Measurements from ENCODE around the gene EGFLAM. TPM values are rescaled to one million over a fixed set of nuclear protein-coding genes. Genes with fewer than 3 reads are reported as not detected.

EGFLAM gene
- total RNA-seq, 1 experiment from 2014 or later, result 45.4 TPM

DNA sequence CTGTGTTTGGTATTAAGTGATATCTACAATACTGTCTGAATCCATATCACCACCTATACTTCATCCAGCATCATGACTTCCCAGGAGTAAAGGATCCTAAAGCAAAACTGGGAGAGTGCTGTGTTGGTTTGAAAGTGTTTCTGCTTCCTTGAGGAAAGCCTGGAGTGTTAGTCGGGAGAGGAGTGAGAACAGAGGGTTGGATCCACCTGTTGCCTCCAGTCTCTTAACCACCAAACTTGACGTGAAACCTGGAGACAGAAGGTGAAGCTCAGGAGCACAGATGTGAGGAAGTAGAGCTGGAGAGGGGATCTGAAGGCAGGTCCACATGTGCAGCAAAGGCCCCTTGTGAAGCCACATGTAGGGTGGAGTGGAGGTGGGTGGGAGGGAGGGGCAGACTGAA is 88.2 kb downstream of the EGFLAM start:
- ChIA-PET POLR2A (ENCODE audit: low non-redundant PET) (no interaction called here), CTCF (no interaction called here)
- Histone ChIP-seq H3K27me3 (replicated peaks; ENCODE audit: insufficient read depth, low read depth, low read length, poor library complexity) (no peaks in the 10 kb centered on the region), H3K27ac (ENCODE audit: low read depth, low read length, poor library complexity, severe bottlenecking) (no peak overlapping the region), H3K36me3 (ENCODE audit: insufficient read depth, low read length, poor library complexity, severe bottlenecking) (no peaks in the 10 kb centered on the region), H3K4me3 (ENCODE audit: low read depth, low read length, poor library complexity, severe bottlenecking) (no peak overlapping the region), H3K4me1 (ENCODE audit: insufficient read depth, low read length, poor library complexity, severe bottlenecking) (no peaks in the 10 kb centered on the region), H3K9me3 (ENCODE audit: low read depth, low read length, poor library complexity, severe bottlenecking) (no peaks in the 10 kb centered on the region)
- intact Hi-C loops (cut with micrococcal nuclease; ENCODE audit: unreplicated experiment), result no loop called here
- BruUV-seq (replicated peaks), result no TSS peak
- no peak for TF ChIP-seq EZH2 (IDR thresholded peaks at IDR 0.05; ENCODE audit: borderline replicate concordance, low read depth, low read length, poor library complexity, severe bottlenecking)
- TF ChIP-seq, protein P1, sequence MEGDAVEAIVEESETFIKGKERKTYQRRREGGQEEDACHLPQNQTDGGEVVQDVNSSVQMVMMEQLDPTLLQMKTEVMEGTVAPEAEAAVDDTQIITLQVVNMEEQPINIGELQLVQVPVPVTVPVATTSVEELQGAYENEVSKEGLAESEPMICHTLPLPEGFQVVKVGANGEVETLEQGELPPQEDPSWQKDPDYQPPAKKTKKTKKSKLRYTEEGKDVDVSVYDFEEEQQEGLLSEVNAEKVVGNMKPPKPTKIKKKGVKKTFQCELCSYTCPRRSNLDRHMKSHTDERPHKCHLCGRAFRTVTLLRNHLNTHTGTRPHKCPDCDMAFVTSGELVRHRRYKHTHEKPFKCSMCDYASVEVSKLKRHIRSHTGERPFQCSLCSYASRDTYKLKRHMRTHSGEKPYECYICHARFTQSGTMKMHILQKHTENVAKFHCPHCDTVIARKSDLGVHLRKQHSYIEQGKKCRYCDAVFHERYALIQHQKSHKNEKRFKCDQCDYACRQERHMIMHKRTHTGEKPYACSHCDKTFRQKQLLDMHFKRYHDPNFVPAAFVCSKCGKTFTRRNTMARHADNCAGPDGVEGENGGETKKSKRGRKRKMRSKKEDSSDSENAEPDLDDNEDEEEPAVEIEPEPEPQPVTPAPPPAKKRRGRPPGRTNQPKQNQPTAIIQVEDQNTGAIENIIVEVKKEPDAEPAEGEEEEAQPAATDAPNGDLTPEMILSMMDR (conservative IDR thresholded peaks at IDR 0.05; ENCODE audit: low read depth, low read length), result no peak
- DNase-seq (ENCODE audit: low spot score), result no peak

DNA sequence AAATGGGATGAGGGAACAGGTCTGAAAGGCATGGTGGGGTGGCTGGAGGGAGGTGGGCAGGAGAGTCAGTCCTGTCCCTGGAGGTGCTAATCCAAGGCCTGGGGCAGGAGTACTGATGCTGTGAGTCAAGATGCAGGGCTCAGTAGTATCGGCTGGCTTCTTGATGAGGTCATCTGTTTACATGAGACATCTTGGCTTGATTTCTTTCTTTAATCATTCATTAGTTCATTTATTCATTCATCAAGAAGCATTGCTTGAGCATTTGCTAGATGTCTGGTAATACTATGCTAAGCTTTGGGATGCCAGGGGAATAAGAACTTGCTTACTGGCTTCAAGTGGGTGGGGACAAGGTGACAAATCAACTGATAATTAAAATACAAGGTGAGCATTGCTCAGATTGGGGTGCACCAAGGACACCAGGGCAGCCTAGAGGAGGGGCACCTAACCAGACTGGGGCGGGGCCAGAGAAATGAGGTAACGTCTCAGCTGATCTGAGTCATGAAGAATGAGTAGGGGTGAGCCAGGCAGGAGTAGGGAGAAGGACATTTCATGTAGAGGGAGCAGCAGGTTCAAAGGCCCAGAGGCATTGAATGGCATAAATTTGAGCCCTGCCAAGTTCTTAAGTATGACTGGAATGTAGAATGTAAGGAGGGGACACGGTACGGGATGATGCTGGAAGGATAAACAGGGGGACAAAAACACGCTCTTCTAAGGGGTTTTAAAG is 88.8 kb downstream of the EGFLAM start:
- Histone ChIP-seq H3K36me3 (ENCODE audit: insufficient read depth, low read length, poor library complexity, severe bottlenecking) (no peaks in the 10 kb centered on the region), H3K27me3 (replicated peaks; ENCODE audit: insufficient read depth, low read depth, low read length, poor library complexity) (no peaks in the 10 kb centered on the region), H3K27ac (ENCODE audit: low read depth, low read length, poor library complexity, severe bottlenecking) (no peak overlapping the region), H3K9me3 (ENCODE audit: low read depth, low read length, poor library complexity, severe bottlenecking) (no peaks in the 10 kb centered on the region), H3K4me1 (ENCODE audit: insufficient read depth, low read length, poor library complexity, severe bottlenecking) (no peaks in the 10 kb centered on the region), H3K4me3 (ENCODE audit: low read depth, low read length, poor library complexity, severe bottlenecking) (no peak overlapping the region)
- DNase-seq (ENCODE audit: low spot score), result no peak
- TF ChIP-seq, protein P1 (conservative IDR thresholded peaks at IDR 0.05; ENCODE audit: low read depth, low read length), result no peak
- TF ChIP-seq EZH2 (IDR thresholded peaks at IDR 0.05; ENCODE audit: borderline replicate concordance, low read depth, low read length, poor library complexity, severe bottlenecking), result no peak
- POLR2A ChIA-PET (ENCODE audit: low non-redundant PET), result no interaction called here
- intact Hi-C loops (cut with micrococcal nuclease; ENCODE audit: unreplicated experiment), result no loop called here
- CTCF ChIA-PET, result no interaction called here
- no TSS peak for BruUV-seq (replicated peaks)

DNA sequence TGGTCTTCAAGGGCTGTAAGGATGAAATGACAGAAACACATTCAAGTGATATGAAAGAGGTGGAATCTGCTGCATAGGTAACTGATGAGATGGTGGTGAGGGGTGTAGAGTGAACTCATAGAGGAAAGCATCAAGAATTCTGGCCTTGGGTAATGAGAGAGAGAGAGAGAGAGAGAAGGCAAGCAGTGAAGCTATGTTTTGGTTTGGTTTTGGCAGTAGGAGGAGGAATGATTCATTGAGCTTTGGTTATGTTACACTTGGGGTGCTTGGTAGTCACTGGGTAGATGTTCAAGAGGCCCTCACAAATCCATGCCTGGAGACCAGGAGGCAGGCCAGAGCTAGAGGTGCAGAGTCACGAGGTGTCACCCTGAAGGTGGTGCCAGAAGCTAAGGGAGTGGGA is 89.5 kb downstream of the EGFLAM start:
- POLR2A ChIA-PET (ENCODE audit: low non-redundant PET), result no interaction called here
- no peak overlapping the region for H3K4me3 ChIP-seq (ENCODE audit: low read depth, low read length, poor library complexity, severe bottlenecking)

More for the DNA sequence above, 89.5 kb downstream of the EGFLAM start:
- CTCF ChIA-PET, result no interaction called here
- intact Hi-C loops (cut with micrococcal nuclease; ENCODE audit: unreplicated experiment), result no loop called here
- H3K27ac ChIP-seq (ENCODE audit: low read depth, low read length, poor library complexity, severe bottlenecking), result no peak overlapping the region
- H3K4me1 ChIP-seq (ENCODE audit: insufficient read depth, low read length, poor library complexity, severe bottlenecking), result no peaks in the 10 kb centered on the region
- BruUV-seq (replicated peaks), result no TSS peak
- no peaks in the 10 kb centered on the region for H3K27me3 ChIP-seq (replicated peaks; ENCODE audit: insufficient read depth, low read depth, low read length, poor library complexity)
- no peaks in the 10 kb centered on the region for H3K9me3 ChIP-seq (ENCODE audit: low read depth, low read length, poor library complexity, severe bottlenecking)
- TF ChIP-seq EZH2 (IDR thresholded peaks at IDR 0.05; ENCODE audit: borderline replicate concordance, low read depth, low read length, poor library complexity, severe bottlenecking), result no peak
- TF ChIP-seq, protein P1 (conservative IDR thresholded peaks at IDR 0.05; ENCODE audit: low read depth, low read length), result no peak
- no peaks in the 10 kb centered on the region for H3K36me3 ChIP-seq (ENCODE audit: insufficient read depth, low read length, poor library complexity, severe bottlenecking)
- no peak for DNase-seq (ENCODE audit: low spot score)
